ENCODE data around the gene OLIG3.

DNA sequence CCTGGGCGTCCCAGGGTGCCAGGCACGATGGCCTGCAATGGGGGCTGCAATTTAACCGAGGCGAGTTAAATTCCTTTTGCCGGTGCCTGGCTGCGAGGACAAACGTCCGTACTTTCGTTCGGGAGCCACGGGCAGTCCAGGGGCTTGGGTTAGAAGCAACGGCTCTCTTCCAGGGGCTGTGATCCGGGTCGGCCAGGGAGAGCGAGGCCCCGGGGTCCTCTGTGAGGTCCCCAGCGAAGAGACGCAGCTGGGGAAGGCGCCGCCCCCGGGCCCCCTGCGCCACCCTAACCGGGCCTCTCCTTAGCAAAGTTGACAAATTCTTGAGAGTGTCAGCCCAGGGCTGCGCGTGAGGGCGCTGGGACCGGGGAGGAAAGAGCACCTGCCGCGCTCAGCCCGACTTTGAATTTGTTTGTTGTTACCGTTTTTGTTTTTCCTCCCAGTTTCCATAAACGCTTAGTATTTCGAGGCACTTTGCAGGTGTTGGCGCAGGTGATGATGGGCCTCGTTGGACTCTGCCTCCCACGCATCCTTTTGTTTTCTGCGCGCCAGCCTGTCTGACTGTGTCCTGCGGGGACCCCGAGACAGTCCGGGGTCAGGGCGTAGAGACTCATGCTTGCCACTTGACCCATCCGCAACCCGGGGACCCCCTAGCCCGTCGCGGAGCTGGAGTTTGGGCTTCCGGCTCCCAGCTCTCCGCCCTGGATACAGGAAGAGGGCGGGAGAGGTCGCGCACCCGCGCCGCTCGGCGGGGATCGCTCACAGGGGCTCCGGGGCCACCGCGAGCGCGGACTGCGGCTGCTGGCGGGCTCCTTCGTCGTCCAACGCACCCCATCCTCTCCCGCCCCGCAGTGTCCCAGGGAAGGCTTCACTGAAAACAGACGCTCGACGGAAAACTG, 5.8 kb downstream of the OLIG3 start:
- TF ChIP-seq CTCF (IDR thresholded peaks at IDR 0.05) (no peak), POLR2AphosphoS5 (IDR thresholded peaks at IDR 0.05) (no peak), EP300 (IDR thresholded peaks at IDR 0.05; ENCODE audit: low read depth) (no peak), POLR2A (IDR thresholded peaks at IDR 0.05) (no peak)
